GM19193 (cell line): ENCODE measurements around the gene WFS1.

Experiments
- POLR2A ChIP-seq: IDR thresholded peaks from 4 replicates; pipeline ENCODE4 v1.6.1; 2011; ENCODE audit not compliant: insufficient read depth, insufficient read length; ENCODE audit errors: extremely low read depth

WFS1 gene

GRCh38 chr4:6336166-6336565 lies 66.5 kb downstream of the WFS1 start:
- TF ChIP-seq POLR2A, result no peak

DNA sequence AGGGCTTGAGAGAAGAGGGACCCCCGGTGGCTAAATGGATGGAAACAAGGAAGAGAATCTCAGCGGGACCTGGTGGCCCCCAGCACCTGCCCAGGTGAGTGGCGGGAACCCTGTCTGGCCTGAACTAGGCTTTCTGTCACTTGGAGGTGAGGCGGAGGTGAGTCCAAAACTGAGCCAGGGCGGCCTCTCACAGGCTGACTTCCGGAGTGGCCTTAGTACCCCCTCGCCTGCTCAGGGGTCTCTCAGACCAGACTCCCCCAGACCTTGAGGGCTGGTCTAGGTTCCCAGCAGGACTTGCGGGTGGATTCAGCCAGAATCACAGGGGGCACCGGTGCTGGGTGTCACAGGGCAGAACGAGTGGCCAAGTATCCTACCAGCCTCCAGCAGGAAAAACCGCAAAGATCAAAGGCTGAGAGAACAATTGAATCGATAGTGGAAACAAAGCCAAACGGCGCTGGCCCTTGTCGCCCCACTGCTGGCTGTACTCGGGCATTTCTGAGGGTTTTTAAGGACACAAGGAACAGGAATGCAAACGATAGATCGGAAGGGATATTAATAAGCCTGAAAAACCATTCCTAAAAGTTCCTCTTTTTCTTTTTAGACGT lies 67.8 kb downstream of the WFS1 start:
- no peak for TF ChIP-seq POLR2A

DNA sequence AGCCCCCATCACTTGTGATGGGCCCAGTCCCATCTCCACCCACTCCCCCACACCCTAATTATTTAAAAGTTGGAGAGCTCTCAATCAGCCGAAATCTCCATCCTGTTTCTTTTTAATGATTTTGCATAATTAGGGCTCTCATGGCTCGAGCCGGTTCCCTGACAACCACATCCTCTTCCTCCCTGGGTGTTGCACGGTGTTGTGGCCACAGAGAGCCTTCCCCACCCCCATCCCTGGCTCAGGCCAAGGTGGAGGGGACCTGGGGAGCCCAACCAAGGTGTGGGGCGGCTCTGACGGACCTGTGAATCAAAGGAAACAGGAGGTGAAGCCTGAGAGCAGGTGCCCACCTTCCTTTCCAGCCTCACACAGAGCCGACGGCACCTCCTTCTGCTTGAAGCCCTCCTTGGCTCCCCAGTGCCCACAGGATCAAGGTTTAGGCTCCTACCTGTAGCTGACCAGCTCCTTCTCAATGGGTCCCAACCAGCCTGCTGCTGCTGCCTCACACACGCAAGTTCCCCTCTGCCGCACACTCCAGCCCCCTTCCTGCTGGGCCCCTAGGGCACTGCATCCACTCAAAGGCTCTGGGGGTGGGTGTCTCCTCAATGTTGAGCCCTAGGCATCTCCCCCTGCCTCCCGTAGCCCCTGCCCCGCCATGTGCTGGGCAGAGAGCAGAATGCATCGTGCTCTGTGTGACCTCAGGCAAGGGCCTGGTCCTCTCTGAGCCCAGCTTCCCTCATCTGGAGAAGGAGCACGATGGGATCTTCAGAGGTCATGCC lies 68.7 kb downstream of the WFS1 start:
- TF ChIP-seq POLR2A, result no peak

- TF ChIP-seq POLR2A, result no peak
These were observed 69.5 kb downstream of the WFS1 start for GRCh38 chr4:6338951-6339817.

DNA sequence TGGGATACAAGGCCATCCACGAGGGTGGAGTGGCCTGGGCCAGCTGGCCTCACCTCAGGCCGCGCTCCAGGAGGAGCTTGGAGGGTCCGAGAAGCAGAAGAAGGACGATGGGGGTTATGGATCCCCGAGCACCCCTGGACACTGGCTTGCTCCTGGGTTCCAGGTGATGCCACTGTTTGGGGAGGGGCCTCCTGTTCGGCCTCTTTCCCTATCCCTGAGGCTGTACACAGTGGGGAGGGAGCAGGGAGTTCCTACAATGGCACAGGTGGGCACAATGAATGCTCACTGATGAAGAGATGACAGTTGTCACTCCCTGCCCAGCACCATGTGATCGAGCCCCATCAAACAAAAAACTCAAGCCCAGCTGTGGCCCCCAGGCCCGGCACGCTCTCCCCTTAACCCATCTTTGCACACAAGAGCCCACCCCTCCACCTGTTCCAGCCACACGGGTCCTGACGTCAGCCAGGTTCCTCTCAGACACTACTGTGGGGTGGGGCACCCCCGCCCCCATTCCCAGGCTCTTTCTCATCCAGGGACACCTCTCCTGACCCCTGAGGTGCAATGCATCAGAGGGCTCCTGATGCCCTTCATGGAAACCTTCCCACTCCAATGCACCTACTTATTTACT lies 70.3 kb downstream of the WFS1 start:
- no peak for TF ChIP-seq POLR2A

GRCh38 chr4:6340446-6341015 lies 70.9 kb downstream of the WFS1 start:
- TF ChIP-seq POLR2A, result no peak

DNA sequence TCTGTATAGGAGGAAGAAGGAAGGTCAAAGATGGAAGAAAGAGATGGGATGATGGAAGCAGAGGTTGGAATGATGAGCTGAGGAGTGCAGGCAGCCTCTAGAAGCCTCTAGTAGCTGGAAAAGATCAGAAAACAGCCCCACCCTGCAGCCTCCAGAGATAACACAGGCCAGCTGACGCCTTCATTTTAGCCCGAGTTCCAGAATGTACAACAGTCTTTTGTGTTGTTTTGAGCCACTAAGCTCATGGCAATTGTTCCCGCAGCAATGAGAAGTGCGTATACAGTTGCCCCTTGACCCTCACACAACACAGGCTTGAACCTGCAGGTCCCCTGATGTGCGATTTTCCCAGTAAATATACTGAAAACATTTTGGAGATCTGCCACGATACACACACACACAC lies 72.0 kb downstream of the WFS1 start:
- no peak for TF ChIP-seq POLR2A

- no peak for TF ChIP-seq POLR2A
These were observed 73.1 kb downstream of the WFS1 start for GRCh38 chr4:6342530-6343293.

GRCh38 chr4:6343939-6344408 lies 74.3 kb downstream of the WFS1 start:
- TF ChIP-seq POLR2A, result no peak

DNA sequence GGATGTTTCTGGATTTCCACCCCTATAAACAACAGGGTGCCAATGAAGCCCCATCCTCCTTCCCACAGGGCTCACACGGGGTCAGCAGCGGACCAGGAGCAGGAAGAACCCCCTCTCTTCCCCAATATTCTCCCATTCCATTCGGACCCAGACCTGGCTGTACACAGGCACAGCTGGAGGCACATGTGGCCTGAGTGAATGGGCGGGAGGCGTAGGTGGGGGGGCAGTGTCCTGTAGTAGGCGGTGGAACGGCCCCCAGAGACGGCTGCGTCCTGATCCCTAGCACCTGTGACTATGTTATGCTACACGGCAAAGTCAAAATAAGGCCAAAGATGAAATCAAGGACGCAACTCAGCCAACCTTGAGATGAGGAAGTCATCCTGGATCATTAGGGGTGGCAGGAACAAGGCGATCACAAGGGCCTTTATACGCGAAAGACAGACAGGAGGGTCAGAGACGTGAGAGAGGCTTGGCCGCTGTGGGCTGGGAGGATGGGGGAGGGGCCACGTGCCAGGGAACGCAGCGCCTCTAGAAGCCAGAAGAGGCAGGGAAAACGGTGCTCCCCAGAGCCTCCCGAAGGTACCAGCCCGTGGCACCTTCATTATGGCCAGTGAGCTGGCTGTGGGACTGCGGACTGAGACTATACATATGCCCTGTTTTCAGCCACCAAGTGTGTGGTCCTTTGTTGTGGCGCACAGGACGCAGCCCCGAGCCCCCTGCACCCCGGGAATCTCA lies 75.6 kb downstream of the WFS1 start:
- TF ChIP-seq POLR2A, result no peak

DNA sequence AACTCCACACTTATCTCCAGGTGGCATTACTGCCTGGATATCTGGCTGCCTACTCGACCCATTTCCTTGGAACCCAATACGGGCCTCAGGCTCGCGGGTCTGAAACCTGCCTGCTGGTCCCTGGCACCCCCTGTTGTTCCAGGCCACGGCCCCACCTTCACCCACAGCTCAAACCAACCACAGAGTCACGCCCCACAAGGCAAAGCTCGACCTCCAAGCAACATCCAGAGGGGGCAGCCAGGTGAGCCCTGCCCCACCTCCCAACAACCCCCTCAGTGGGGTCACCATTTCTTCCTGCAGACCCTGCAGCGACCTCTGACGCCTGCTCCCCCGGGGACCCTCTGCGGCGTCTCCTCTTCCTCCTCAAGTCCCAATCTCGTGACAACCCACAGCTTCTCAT lies 76.2 kb downstream of the WFS1 start:
- TF ChIP-seq POLR2A, result no peak

GRCh38 chr4:6346373-6347110 lies 76.9 kb downstream of the WFS1 start:
- TF ChIP-seq POLR2A, result no peak

DNA sequence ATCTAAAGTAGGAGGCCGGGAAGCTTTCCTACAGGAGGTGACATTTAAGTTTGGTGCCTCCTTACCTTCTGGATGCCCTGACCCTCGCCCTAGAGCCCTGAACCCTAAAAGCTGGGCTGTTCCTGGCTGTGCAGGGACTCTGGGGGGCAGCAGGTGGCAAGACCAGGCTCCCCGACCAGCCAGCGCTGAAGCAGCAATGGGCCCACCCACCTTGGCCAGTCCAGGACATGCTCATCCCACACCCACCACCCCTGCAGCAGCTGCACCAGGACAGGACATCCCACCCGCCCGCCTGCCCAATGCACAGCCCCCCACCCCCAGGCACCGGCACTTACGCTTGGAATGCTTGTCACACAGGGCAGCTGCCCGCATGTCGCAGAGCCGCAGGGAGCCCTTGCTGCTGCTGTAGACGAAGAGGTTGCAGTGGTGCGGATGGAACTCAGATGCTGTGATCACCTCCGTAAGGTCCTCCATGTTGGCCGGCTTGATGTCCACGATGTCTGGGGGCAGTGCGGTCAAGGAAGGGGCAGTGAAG lies 77.9 kb downstream of the WFS1 start:
- TF ChIP-seq POLR2A, result no peak

DNA sequence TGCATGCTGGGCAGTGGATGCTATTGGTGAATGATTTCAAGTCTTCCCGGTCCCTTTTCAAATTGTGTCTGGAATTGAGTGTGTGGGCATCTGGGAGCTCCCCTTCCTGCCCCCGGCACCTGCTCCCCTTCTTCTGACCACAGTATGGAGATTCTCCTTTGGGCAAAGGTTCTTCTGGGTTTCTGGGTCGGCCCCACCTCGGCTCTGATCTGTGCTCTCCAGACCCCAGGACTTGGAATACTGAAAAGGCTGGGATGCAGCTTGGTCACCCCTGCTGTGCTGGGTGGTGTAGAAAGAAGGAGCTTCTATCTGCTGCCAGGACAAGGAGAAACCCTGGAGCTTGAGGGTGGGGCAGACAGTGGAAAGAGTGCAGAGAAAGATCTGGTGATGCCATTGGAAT lies 78.8 kb downstream of the WFS1 start:
- TF ChIP-seq POLR2A, result no peak
